ENCODE measurements around the gene CGB1.

DNA sequence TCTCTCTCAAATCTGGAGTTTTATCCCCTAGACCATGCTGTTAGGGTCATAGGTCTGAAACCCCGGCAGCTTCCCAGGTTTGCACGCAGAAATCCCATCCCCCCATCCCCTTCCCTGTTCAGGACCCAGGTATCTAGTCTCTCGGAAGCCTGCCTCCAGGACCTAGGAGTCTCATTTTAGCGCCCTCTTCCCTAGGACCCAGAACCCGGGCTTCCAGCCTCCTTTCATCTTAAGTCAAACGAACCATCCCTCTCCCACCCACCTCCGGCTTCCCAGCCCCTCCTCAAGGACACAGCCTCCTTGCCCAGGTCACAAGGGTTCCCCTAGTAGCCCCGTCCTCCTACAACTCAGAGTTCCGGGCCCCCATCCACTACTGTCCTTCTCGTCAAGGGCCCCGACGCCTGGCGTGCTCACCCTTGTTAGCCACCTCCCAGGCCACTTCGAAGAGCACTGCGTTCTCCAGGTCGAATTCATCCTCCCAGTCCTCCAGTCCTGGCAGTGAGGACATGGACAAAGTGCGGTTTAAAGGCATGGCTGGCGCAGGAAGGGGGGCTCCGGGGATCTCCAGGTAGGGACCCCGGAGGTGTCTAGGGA, 44.0 kb downstream of the CGB1 start:
- TF ChIP-seq, protein P1, sequence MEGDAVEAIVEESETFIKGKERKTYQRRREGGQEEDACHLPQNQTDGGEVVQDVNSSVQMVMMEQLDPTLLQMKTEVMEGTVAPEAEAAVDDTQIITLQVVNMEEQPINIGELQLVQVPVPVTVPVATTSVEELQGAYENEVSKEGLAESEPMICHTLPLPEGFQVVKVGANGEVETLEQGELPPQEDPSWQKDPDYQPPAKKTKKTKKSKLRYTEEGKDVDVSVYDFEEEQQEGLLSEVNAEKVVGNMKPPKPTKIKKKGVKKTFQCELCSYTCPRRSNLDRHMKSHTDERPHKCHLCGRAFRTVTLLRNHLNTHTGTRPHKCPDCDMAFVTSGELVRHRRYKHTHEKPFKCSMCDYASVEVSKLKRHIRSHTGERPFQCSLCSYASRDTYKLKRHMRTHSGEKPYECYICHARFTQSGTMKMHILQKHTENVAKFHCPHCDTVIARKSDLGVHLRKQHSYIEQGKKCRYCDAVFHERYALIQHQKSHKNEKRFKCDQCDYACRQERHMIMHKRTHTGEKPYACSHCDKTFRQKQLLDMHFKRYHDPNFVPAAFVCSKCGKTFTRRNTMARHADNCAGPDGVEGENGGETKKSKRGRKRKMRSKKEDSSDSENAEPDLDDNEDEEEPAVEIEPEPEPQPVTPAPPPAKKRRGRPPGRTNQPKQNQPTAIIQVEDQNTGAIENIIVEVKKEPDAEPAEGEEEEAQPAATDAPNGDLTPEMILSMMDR (IDR thresholded peaks at IDR 0.05): no peak
- TF ChIP-seq MYBL2 (CRISPR knock-in tag; IDR thresholded peaks at IDR 0.05) (no peak), ZNF396 (CRISPR knock-in tag; IDR thresholded peaks at IDR 0.05; ENCODE audit: borderline replicate concordance) (no peak), RORB (CRISPR knock-in tag; IDR thresholded peaks at IDR 0.05) (no peak), TEAD1 (CRISPR knock-in tag; IDR thresholded peaks at IDR 0.05) (no peak), GABPB1 (CRISPR knock-in tag; IDR thresholded peaks at IDR 0.05) (no peak), ZNF317 (CRISPR knock-in tag; IDR thresholded peaks at IDR 0.05; ENCODE audit: borderline replicate concordance, low read depth) (no peak), TEAD4 (CRISPR knock-in tag; IDR thresholded peaks at IDR 0.05) (no peak), NFATC4 (CRISPR knock-in tag; IDR thresholded peaks at IDR 0.05) (no peak), ELF4 (CRISPR knock-in tag; IDR thresholded peaks at IDR 0.05; ENCODE audit: low read depth) (no peak)
- TF ChIP-seq, protein P2, sequence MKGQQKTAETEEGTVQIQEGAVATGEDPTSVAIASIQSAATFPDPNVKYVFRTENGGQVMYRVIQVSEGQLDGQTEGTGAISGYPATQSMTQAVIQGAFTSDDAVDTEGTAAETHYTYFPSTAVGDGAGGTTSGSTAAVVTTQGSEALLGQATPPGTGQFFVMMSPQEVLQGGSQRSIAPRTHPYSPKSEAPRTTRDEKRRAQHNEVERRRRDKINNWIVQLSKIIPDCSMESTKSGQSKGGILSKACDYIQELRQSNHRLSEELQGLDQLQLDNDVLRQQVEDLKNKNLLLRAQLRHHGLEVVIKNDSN (CRISPR knock-in tag; IDR thresholded peaks at IDR 0.05): no peak
- TF ChIP-seq, protein P3, sequence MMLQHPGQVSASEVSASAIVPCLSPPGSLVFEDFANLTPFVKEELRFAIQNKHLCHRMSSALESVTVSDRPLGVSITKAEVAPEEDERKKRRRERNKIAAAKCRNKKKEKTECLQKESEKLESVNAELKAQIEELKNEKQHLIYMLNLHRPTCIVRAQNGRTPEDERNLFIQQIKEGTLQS (CRISPR knock-in tag; conservative IDR thresholded peaks at IDR 0.05): no peak
- TF ChIP-seq, protein P4, sequence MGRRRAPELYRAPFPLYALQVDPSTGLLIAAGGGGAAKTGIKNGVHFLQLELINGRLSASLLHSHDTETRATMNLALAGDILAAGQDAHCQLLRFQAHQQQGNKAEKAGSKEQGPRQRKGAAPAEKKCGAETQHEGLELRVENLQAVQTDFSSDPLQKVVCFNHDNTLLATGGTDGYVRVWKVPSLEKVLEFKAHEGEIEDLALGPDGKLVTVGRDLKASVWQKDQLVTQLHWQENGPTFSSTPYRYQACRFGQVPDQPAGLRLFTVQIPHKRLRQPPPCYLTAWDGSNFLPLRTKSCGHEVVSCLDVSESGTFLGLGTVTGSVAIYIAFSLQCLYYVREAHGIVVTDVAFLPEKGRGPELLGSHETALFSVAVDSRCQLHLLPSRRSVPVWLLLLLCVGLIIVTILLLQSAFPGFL (CRISPR knock-in tag; IDR thresholded peaks at IDR 0.05; ENCODE audit: borderline replicate concordance): no peak
- TF ChIP-seq, protein P5, sequence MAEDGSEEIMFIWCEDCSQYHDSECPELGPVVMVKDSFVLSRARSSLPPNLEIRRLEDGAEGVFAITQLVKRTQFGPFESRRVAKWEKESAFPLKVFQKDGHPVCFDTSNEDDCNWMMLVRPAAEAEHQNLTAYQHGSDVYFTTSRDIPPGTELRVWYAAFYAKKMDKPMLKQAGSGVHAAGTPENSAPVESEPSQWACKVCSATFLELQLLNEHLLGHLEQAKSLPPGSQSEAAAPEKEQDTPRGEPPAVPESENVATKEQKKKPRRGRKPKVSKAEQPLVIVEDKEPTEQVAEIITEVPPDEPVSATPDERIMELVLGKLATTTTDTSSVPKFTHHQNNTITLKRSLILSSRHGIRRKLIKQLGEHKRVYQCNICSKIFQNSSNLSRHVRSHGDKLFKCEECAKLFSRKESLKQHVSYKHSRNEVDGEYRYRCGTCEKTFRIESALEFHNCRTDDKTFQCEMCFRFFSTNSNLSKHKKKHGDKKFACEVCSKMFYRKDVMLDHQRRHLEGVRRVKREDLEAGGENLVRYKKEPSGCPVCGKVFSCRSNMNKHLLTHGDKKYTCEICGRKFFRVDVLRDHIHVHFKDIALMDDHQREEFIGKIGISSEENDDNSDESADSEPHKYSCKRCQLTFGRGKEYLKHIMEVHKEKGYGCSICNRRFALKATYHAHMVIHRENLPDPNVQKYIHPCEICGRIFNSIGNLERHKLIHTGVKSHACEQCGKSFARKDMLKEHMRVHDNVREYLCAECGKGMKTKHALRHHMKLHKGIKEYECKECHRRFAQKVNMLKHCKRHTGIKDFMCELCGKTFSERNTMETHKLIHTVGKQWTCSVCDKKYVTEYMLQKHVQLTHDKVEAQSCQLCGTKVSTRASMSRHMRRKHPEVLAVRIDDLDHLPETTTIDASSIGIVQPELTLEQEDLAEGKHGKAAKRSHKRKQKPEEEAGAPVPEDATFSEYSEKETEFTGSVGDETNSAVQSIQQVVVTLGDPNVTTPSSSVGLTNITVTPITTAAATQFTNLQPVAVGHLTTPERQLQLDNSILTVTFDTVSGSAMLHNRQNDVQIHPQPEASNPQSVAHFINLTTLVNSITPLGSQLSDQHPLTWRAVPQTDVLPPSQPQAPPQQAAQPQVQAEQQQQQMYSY (CRISPR knock-in tag; IDR thresholded peaks at IDR 0.05): no peak

Data from WTC11 (cell line).